22Rv1 (cell line): ENCODE data around the gene ABL1.

ENCODE experiments used
- CTCF ChIP-seq: fragments of 450-650 bp; IDR thresholded peaks from 2 replicates; pipeline ENCODE4 v1.5.1; 2017; ENCODE audit warnings: mild to moderate bottlenecking
- ZFX ChIP-seq: fragments of 450-650 bp; IDR thresholded peaks from 2 replicates; pipeline ENCODE4 v1.6.1; 2017; ENCODE audit warnings: antibody characterized with exemption, borderline replicate concordance

GRCh38 chr9:130862217-130862616, 27.2 kb downstream of the ABL1 start:
- TF ChIP-seq CTCF (no peak), ZFX (no peak)
